CD4-positive, alpha-beta T cell (primary cell): ENCODE data around the gene SLC16A12. TPM values are rescaled to one million over a fixed set of nuclear protein-coding genes. Genes with fewer than 3 reads are reported as not detected.

Experiments used
- ATAC-seq: fragments of 200-7000 bp; cut with Tn5 transposase; one replicate; pipeline ENCODE4 v1.10.0; 2022; ENCODE audit warnings: mild to moderate bottlenecking; ENCODE audit not compliant: poor library complexity
- CTCF ChIA-PET: fragments of 350-600 bp; sonication (Branson Sonifier 250); formaldehyde crosslinking; loops from one replicate; lab custom pipeline; 2021; ENCODE audit warnings: antibody characterized with exemption, inconsistent platforms; lab: Charles Lee
- POLR2A ChIA-PET: fragments of 350-600 bp; sonication (Branson Sonifier 250); formaldehyde crosslinking; loops from one replicate; lab custom pipeline; 2021; ENCODE audit warnings: antibody characterized with exemption, inconsistent platforms; lab: Charles Lee
- DNase-seq, 14 experiments: peaks; one replicate each; pipeline ENCODE4 v3.0.0-alpha.2; 2013 to 2020; ENCODE audit warnings: mixed read lengths in 2 of 14
- H3K27ac ChIP-seq, 2 donors: one replicate each; pipeline versions ENCODE4 v1.5.1 to v1.7.0; 2013; ENCODE audit warnings: low read length in 2 of 2, low read depth in 1 of 2, mild to moderate bottlenecking in 1 of 2
- H3K27me3 ChIP-seq, 2 experiments: 1 replicate in 1 of 2; 2 replicates in 1 of 2; pipeline versions ENCODE4 v1.6.1 to v1.7.0; 2013; ENCODE audit warnings: low read length in 2 of 2, control low read depth in 1 of 2, mild to moderate bottlenecking in 1 of 2, moderate library complexity in 1 of 2; ENCODE audit not compliant: insufficient read depth in 2 of 2, control insufficient read depth in 1 of 2
- H3K36me3 ChIP-seq: one replicate; pipeline ENCODE4 v1.6.1; 2013; ENCODE audit warnings: low read length, control low read depth; ENCODE audit not compliant: insufficient read depth
- H3K4me1 ChIP-seq: one replicate; pipeline ENCODE4 v1.6.1; 2013; ENCODE audit warnings: low read length, control low read depth; ENCODE audit not compliant: insufficient read depth
- H3K4me3 ChIP-seq: one replicate; pipeline ENCODE4 v1.5.1; 2013; ENCODE audit warnings: mild to moderate bottlenecking, low read length, moderate library complexity
- H3K9me3 ChIP-seq, 2 experiments: 1 replicate in 1 of 2; 2 replicates in 1 of 2; pipeline versions ENCODE4 v1.6.1 to v1.7.0; 2013; ENCODE audit warnings: low read length in 2 of 2, mild to moderate bottlenecking in 2 of 2, control low read depth in 1 of 2, moderate library complexity in 1 of 2; ENCODE audit not compliant: control insufficient read depth in 1 of 2, insufficient read depth in 1 of 2
- H3K27ac Mint-ChIP-seq: one replicate; pipeline ENCODE4 v1.8.0; 2020; ENCODE audit warnings: mixed read lengths
- H3K27me3 Mint-ChIP-seq: one replicate; pipeline ENCODE4 v1.8.0; 2021; ENCODE audit warnings: mixed read lengths
- H3K36me3 Mint-ChIP-seq: one replicate; pipeline ENCODE4 v1.8.0; 2021; ENCODE audit warnings: low read depth, mixed read lengths
- H3K4me1 Mint-ChIP-seq: one replicate; pipeline ENCODE4 v1.8.0; 2021; ENCODE audit warnings: low read depth, mixed read lengths
- H3K4me3 Mint-ChIP-seq: one replicate; pipeline ENCODE4 v1.8.0; 2020; ENCODE audit warnings: mild to moderate bottlenecking, mixed read lengths
- H3K9me3 Mint-ChIP-seq: one replicate; pipeline ENCODE4 v1.8.0; 2020; ENCODE audit warnings: mixed read lengths
- intact Hi-C, 2 experiments: fragments of 100-400 bp; cut with DNase I in 1 of 2; cut with micrococcal nuclease in 1 of 2; formaldehyde crosslinking; loops; one replicate each; pipeline versions ENCODE4 v1.15.1 to v1.9.0; 2023 to 2025; cut with DNase I, micrococcal nuclease
- total RNA-seq, 174 experiments: library from RNA in 2 of 174; stranded (reverse) in 2 of 174; gene quantifications; one replicate each; pipeline ENCODE4 v1.2.3 and lab custom pipeline; 2021 to 2026
- TF ChIP-seq, protein P1 (sequence below): fragments of 200-600 bp; IDR thresholded peaks from one replicate; pipeline ENCODE4 v1.8.0; 2022; ENCODE audit warnings: antibody characterized with exemption, mild to moderate bottlenecking

Gene SLC16A12
- total RNA-seq, 2 experiments from 2014 or later, result not detected

DNA sequence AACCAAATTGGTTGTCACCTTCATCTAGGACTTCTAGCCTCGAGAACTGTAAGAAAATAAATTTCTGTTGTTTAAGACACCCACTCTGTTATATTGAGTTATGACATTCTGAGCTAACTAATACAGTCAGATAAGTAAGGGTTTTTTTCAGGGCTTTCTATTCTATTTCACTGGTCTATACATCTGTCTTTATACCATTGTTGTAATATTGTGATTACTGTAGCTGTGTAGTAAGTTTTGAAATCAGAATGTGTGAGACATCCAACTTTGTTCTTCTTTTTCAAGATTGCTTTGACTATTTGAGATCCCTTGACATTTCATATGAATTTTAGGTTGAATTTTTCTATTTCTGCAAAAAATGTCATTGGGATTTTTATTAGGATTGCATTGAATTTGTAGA is 135.4 kb downstream of the SLC16A12 start:
- TF ChIP-seq, protein P1, sequence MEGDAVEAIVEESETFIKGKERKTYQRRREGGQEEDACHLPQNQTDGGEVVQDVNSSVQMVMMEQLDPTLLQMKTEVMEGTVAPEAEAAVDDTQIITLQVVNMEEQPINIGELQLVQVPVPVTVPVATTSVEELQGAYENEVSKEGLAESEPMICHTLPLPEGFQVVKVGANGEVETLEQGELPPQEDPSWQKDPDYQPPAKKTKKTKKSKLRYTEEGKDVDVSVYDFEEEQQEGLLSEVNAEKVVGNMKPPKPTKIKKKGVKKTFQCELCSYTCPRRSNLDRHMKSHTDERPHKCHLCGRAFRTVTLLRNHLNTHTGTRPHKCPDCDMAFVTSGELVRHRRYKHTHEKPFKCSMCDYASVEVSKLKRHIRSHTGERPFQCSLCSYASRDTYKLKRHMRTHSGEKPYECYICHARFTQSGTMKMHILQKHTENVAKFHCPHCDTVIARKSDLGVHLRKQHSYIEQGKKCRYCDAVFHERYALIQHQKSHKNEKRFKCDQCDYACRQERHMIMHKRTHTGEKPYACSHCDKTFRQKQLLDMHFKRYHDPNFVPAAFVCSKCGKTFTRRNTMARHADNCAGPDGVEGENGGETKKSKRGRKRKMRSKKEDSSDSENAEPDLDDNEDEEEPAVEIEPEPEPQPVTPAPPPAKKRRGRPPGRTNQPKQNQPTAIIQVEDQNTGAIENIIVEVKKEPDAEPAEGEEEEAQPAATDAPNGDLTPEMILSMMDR, result no peak
- POLR2A ChIA-PET, result interaction anchor here (0.7 to 1.4 kb wide), 2 partner anchors 15 to 454 kb away, joined by 3 to 9 read pairs; partner anchors contain the start of gene IFIT5
- no peak overlapping the region for H3K27ac Mint-ChIP-seq
- ATAC-seq, result no peak
- H3K4me3 Mint-ChIP-seq, result no peak overlapping the region
- DNase-seq, result no peak
- H3K36me3 Mint-ChIP-seq, result peaks cover 80% of the 10 kb centered on the region
- H3K27me3 Mint-ChIP-seq, result no peaks in the 10 kb centered on the region
- peaks cover 54% of the 10 kb centered on the region for H3K4me1 Mint-ChIP-seq
- no peak overlapping the region for H3K4me3 ChIP-seq
- CTCF ChIA-PET, result no interaction called here
- H3K4me1 ChIP-seq, result peaks cover 3% of the 10 kb centered on the region
- no peaks in the 10 kb centered on the region for H3K9me3 ChIP-seq
- no peaks in the 10 kb centered on the region for H3K9me3 Mint-ChIP-seq
- intact Hi-C loops, result no loop called here
- H3K27me3 ChIP-seq, result no peaks in the 10 kb centered on the region
- H3K27ac ChIP-seq, result no peak overlapping the region
- H3K36me3 ChIP-seq, result peaks cover 15% of the 10 kb centered on the region

DNA sequence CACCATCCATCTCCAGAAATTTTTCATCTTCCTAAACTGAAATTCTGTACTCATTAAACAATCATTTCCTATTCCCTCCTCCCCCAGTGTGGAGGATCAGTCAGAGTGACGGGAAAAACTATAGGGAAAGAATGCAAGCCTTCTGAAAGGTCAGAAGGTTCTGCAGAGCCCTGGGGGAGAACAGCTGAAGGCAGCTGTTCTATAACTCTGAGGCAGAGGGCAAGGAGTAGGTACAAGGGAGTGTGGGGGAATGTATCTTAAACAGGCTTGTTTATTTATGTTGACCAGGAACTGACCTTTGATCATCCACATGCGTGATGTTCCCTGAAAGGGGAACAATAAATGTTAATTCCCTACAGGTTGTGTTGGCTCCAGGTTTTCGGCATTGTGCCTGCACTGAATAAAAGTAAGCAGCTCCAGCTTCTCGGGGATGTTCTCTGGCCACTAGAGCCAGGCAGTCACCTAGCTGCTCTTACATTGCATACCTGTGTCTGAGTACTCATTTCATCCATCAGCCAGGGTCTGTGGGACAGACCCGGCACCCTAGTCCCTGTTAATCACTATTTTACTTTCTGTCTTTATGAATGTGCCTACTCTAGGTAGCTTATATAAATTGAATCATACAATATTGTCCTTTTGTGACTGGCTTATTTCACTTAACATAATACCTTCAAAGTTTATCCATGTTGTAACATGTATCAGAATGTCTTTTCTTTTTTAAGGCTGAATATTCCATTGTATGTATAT is 137.2 kb downstream of the SLC16A12 start:
- no peak for ATAC-seq
- Histone ChIP-seq H3K27ac (no peak overlapping the region), H3K36me3 (peaks cover 5% of the 10 kb centered on the region), H3K4me3 (no peak overlapping the region), H3K4me1 (peaks cover 10% of the 10 kb centered on the region), H3K9me3 (no peaks in the 10 kb centered on the region), H3K27me3 (no peaks in the 10 kb centered on the region)
- H3K9me3 Mint-ChIP-seq, result no peaks in the 10 kb centered on the region
- no peak for DNase-seq
- H3K27ac Mint-ChIP-seq, result no peak overlapping the region
- intact Hi-C loops, result no loop called here
- H3K36me3 Mint-ChIP-seq, result peaks cover 65% of the 10 kb centered on the region
- CTCF ChIA-PET, result no interaction called here
- TF ChIP-seq, protein P1, result no peak
- peaks cover 72% of the 10 kb centered on the region for H3K4me1 Mint-ChIP-seq
- POLR2A ChIA-PET, result no interaction called here
- no peak overlapping the region for H3K4me3 Mint-ChIP-seq
- no peaks in the 10 kb centered on the region for H3K27me3 Mint-ChIP-seq

DNA sequence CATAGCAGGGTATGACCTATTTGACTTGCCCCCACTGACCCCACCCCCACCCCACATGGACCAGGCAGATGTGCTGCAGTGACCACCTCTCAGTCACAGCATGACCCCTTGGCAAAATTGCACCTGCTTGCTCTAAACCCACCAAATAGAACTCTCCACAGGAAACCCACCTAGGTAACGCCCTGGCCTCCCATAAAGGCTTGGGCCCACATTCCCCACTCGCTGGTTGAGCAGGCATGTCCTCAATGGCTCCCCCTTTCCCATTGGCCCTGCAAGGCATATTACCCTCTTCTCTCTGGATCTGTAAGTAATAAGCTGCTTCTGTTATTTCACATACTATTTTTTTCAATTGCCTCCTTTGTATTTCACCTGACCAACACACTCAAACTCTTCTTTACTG is 140.3 kb downstream of the SLC16A12 start:
- ATAC-seq (no peak), DNase-seq (no peak)
- ChIA-PET CTCF (no interaction called here), POLR2A (no interaction called here)
- H3K9me3 Mint-ChIP-seq, result no peaks in the 10 kb centered on the region
- Histone ChIP-seq H3K27me3 (no peaks in the 10 kb centered on the region), H3K9me3 (no peaks in the 10 kb centered on the region), H3K4me3 (no peak overlapping the region), H3K36me3 (no peaks in the 10 kb centered on the region), H3K4me1 (peaks cover 21% of the 10 kb centered on the region), H3K27ac (no peak overlapping the region)
- H3K36me3 Mint-ChIP-seq, result peaks cover 46% of the 10 kb centered on the region
- H3K4me1 Mint-ChIP-seq, result peaks cover 77% of the 10 kb centered on the region
- no peak overlapping the region for H3K27ac Mint-ChIP-seq
- intact Hi-C loops, result no loop called here
- TF ChIP-seq, protein P1, result no peak
- H3K4me3 Mint-ChIP-seq, result peak overlapping the region; percentile 57
- no peaks in the 10 kb centered on the region for H3K27me3 Mint-ChIP-seq
